ENCODE data around the gene RAB32. TPM values are rescaled to one million over a fixed set of nuclear protein-coding genes. Genes with fewer than 3 reads are reported as not detected.
A peak's percentile ranks its signal among the peaks of the same experiment; 100 is the strongest.

Gene RAB32
- total RNA-seq, 2 donors from 2014 or later, result 7.3 to 17.9 TPM

- WGBS, 2 donors, result 3 to 4% methylated on average over 25 to 32 of the region's 32 CpGs
- Histone ChIP-seq H3K9me3 (no peaks in the 10 kb centered on the region), H3K27ac (no peak within 1 kb of the TSS), H3K36me3 (replicated peaks in 1 of 2; ENCODE audit: insufficient read depth in 1 of 2, low read depth in 2 of 2) (no peaks in the 10 kb centered on the region), H3K4me3 (no peak within 1 kb of the TSS), H3K27me3 (no peaks in the 10 kb centered on the region), H3K4me1 (peaks cover 9% of the 10 kb centered on the region)
- DNase-seq (peak; percentile 42 to 70 (median 56)), ATAC-seq (peak; percentile 89)
- intact Hi-C loops (cut with DNase I), result no loop called here
- no peak for TF ChIP-seq POLR2A (IDR thresholded peaks at IDR 0.05)
- TF ChIP-seq, protein P1, sequence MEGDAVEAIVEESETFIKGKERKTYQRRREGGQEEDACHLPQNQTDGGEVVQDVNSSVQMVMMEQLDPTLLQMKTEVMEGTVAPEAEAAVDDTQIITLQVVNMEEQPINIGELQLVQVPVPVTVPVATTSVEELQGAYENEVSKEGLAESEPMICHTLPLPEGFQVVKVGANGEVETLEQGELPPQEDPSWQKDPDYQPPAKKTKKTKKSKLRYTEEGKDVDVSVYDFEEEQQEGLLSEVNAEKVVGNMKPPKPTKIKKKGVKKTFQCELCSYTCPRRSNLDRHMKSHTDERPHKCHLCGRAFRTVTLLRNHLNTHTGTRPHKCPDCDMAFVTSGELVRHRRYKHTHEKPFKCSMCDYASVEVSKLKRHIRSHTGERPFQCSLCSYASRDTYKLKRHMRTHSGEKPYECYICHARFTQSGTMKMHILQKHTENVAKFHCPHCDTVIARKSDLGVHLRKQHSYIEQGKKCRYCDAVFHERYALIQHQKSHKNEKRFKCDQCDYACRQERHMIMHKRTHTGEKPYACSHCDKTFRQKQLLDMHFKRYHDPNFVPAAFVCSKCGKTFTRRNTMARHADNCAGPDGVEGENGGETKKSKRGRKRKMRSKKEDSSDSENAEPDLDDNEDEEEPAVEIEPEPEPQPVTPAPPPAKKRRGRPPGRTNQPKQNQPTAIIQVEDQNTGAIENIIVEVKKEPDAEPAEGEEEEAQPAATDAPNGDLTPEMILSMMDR (IDR thresholded peaks at IDR 0.05), result no peak
Observed at GRCh38 chr6:146598772-146599405, 55.3 kb downstream of the RAB32 start, which contains the start of gene ADGB. Gene ADGB (plus strand): TSS chr6:146598972. CDS start chr6:146599041, 69 bp downstream.

DNA sequence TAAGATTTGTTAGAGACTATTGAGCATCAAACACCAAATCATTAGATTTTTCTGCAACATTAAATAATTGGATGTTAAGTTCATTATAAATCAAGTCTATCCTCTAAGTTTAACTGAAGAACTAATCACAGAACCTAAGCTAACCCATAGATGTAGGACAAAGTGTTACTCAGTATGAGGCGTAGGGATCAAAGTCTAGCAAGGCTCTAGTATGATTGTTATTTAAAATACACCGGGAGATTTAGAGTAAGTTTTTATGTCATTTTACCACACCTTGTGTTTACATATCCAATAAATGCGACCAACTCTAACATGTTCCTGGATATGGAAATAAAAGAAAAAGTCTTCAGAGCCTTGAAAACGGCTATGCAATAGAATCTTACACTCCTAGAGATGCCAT lies 57.7 kb downstream of the RAB32 start:
- DNase-seq, result no peak
- Histone ChIP-seq H3K4me3 (no peak overlapping the region), H3K27me3 (no peaks in the 10 kb centered on the region), H3K9me3 (no peaks in the 10 kb centered on the region), H3K27ac (no peak overlapping the region), H3K36me3 (replicated peaks in 1 of 2; ENCODE audit: insufficient read depth in 1 of 2, low read depth in 2 of 2) (no peaks in the 10 kb centered on the region), H3K4me1 (peaks cover 9% of the 10 kb centered on the region)
- ATAC-seq, result no peak
- 43 to 50% methylated on average over 4 of the region's 4 CpGs for WGBS, 2 donors
- no peak for TF ChIP-seq POLR2A (IDR thresholded peaks at IDR 0.05)
- TF ChIP-seq, protein P1 (IDR thresholded peaks at IDR 0.05), result no peak
- intact Hi-C loops (cut with DNase I), result no loop called here

- TF ChIP-seq POLR2A (IDR thresholded peaks at IDR 0.05), result no peak
- TF ChIP-seq, protein P1 (IDR thresholded peaks at IDR 0.05), result no peak
- Histone ChIP-seq H3K4me3 (no peak overlapping the region), H3K27ac (no peak overlapping the region), H3K4me1 (peaks cover 9% of the 10 kb centered on the region), H3K36me3 (replicated peaks in 1 of 2; ENCODE audit: insufficient read depth in 1 of 2, low read depth in 2 of 2) (no peaks in the 10 kb centered on the region), H3K9me3 (no peaks in the 10 kb centered on the region), H3K27me3 (no peaks in the 10 kb centered on the region)
- WGBS, 2 donors, result 45 to 51% methylated on average over 6 of the region's 6 CpGs
- intact Hi-C loops (cut with DNase I), result no loop called here
- ATAC-seq (no peak), DNase-seq (no peak)
Observed at GRCh38 chr6:146602526-146602925, 58.9 kb downstream of the RAB32 start.

Other genes with a start within 250 kb of the RAB32 start
- not detected for gene ADGB, start 55.1 kb downstream of the RAB32 start, total RNA-seq